Astrocyte (in vitro differentiated cells and primary cell): Measurements from ENCODE around the gene PNO1.

Experiments used
- CTCF ChIP-seq: IDR thresholded peaks from 2 replicates; pipeline ENCODE4 v1.5.1; 2011; ENCODE audit warnings: low read depth, mild to moderate bottlenecking, inconsistent platforms, low read length, moderate library complexity; ENCODE audit not compliant: insufficient read depth
- EZH2 ChIP-seq: IDR thresholded peaks from 2 replicates; pipeline ENCODE4 v1.6.1; 2012; ENCODE audit warnings: mild to moderate bottlenecking, low read length, inconsistent platforms; ENCODE audit not compliant: insufficient read depth

- no peak for TF ChIP-seq CTCF
- TF ChIP-seq EZH2, result no peak
Measured at GRCh38 chr2:68195096-68195495, 37.4 kb downstream of the PNO1 start.
